Caki2 (cell line): ENCODE measurements around the gene PIK3C2G. TPM values are rescaled to one million over a fixed set of nuclear protein-coding genes. Genes with fewer than 3 reads are reported as not detected.

Source experiments
- DNase-seq: peaks from one replicate; pipeline ENCODE4 v3.0.0-alpha.2; 2015; ENCODE audit warnings: low read depth
- in situ Hi-C: cut with HindIII; loops from 2 replicates; pipeline ENCODE4 v1.10.0; 2016; ENCODE audit warnings: low sequenced_read_pairs, low pct_unique_long_range_greater_than_20kb, mixed read lengths
- total RNA-seq: library from RNA; depleted of rRNA; stranded (reverse); fragments of >200 nt; shearing (Covaris generic); gene quantifications from 2 replicates; pipeline ENCODE4 v1.2.3, GENCODE V29; 2014; ENCODE audit warnings: low replicate concordance

The PIK3C2G gene
- total RNA-seq, 1 experiment from 2014 or later, result not detected

DNA sequence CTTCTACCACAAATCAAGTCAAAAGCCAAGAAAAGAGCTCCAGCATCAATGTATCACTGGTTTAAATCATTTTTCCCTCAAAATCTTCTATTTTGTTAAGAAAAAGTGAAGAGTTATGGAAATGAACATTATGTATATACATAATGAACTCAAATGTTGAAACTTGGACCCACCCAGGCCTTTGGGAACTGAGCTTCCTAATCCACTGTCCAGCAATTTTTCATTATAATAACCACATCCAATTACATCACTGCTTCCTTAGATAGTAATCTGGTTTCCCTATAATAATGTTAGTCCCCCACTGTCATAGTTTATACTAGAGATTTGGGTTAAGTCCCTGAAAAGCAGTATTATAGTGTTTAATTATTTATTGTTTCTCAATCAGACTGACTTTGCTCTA is 170.9 kb downstream of the PIK3C2G start:
- DNase-seq, result no peak
- in situ Hi-C loops, result no loop called here

DNA sequence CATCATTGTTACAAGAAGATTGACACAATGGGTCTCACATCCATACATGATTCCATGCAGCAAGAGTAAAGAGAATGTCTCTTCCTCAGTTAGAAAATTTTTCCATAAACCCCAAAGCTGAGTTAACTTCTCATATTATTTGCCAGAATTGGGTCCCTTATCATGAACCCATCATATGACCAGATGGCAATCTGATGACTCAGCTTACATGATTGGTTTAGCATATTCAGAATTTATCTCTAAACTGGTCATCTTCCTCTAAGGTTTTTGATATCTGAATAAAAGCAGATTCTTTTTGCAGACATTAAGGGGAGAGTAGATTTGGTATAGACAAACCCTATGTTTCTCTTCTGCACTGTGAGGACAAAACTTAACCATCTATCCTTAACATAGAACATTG is 174.9 kb downstream of the PIK3C2G start:
- no peak for DNase-seq
- in situ Hi-C loops, result no loop called here

DNA sequence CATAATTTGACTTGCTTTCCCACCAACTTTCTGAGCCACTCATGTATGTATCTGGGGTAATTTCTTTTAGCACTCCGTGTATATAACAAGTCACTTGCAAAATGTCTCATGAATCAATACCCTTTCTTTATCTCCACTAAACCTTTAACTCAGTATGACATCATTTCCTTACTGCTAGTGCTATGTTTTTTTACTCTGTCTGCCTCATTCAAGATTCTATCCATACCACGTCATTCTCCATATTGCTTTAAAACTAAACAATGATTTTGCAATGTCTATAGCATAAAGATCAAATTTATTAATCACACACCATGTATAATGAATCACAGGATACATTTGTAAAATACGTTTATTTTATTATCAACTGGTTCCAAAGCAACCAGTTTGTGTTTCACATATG is 178.2 kb downstream of the PIK3C2G start:
- in situ Hi-C loops, result no loop called here
- DNase-seq, result no peak

DNA sequence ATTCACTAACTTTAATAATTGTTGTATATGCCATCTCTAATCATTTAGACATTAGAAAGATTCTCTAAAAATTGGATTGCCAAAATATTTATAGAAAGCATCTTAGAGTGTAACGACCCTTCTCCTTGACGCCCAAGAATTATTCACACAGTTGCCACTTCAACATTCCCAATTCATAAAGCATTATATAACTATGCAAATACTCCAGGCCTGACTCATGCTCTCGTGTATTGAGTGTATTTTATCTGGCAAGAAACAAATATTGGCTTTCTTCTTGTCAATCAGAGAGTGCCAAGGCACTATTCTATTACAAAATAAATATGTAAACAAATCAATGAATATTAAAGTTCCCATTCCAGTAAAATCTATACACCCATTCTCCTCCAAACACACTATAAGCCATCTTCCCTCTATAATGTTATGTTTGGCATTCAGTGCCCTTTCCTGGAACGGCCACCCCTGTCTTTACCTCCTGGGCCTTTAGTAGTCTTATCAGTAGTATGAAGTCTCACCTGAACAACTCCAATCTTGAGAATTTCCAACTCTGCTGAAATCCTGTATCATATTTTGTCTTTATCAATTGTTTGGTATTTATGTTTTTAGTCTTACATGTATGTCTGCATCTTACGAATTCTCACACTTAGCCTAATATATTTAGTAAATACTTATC is 182.6 kb downstream of the PIK3C2G start:
- in situ Hi-C loops, result no loop called here
- no peak for DNase-seq

DNA sequence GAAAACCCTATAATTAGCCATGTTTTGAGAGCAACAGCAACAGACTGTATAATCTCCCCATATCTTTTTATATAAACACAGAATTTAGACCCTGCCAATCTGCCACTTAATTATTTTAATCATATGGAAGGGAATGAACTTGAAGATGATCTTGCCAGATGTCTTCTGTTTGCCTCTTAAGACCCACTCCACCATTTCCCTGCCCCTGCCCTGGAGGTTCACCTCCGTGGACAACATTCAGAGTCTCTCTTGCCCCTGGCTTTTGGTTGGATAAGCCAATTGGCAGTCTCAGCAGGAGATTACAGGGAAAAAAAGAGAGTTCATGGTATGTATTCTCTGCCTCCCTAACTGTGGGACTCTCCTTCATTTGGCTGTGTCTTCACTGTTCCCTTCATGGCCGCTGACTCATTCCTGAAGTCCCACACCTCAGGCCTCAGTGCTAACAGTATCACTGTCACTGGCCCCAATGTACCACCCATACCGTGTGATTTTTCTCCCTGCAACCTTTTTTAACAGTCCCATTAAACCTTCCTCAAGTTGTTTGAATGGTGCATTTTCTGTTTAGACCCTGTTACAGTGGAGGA is 184.8 kb downstream of the PIK3C2G start:
- DNase-seq, result no peak
- in situ Hi-C loops, result no loop called here

DNA sequence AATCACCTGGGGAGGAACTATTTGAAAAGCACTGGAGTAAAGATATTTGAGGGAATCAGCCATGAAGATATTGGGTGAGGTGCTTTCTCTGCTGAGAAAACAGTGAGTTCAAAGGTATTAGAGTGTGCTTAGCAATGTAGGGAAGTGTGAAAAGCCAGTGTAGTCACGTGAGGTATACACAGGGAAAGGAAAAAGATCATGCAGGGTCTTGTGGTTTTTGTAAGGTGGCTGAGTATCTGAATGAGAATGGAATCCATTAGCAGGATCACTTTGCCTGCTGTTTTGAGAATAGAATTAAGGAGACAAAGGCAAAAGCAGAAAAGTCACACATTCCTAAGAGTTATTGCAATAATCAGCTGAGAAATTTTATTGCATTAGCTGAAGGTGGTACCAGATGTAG is 193.0 kb downstream of the PIK3C2G start:
- no peak for DNase-seq
- in situ Hi-C loops, result no loop called here

DNA sequence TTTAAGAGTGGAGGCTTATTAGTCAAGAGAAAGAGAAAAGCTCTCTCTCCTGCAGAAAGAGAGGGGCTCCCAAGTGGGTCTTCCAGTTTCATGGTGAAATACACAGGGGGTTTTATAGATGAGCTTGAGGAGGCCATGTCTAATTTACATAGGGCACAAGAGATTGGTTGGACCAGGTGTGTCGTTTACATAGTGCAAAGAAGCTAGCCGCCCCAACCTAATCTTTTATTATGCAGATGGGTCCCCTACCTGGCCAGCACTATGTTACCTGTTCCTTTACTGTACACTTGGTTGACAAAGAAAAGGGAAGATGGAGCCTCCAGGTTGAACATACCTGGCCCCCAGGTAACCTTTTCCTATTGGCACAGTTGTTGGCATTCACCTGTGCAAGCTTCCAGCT is 195.0 kb downstream of the PIK3C2G start:
- DNase-seq, result no peak
- in situ Hi-C loops, result no loop called here

DNA sequence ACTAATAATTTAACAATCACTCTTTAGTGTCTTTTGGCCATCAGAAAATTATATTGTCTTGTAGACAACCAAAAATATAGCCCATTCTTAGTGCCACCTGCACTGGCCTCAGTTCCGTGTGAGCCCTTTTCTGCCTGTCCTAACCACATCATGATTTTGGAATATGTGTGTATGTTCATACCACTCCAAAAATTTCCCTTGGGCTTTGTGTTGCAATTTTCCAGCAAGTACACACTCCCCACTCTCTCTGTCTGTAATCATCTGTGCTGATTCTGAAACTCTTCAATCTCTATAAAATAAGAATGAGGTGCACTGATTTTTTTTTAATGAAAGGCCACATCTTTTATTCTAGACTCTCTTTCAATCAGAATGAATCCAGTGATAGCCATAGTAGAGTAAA is 196.0 kb downstream of the PIK3C2G start:
- no peak for DNase-seq
- in situ Hi-C loops, result no loop called here

DNA sequence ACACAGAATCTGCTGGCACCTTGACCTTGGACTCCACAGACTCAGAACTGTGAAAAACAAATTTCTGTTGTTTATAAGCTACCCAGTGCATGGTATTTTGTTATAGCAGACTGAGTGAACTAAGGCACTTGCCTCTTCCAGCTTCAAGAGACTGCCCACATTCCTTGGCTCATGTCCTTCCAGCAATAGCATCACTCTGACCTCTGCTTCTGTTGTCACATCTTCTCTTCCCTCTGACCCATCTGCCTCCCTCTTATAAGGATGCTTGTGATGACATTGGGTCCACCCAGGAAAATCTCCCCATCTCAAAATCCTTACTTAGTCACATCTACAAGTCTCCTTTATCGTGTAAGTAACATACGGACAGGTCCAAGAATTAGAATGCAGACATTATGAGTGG is 200.4 kb downstream of the PIK3C2G start:
- in situ Hi-C loops, result no loop called here
- DNase-seq, result no peak

DNA sequence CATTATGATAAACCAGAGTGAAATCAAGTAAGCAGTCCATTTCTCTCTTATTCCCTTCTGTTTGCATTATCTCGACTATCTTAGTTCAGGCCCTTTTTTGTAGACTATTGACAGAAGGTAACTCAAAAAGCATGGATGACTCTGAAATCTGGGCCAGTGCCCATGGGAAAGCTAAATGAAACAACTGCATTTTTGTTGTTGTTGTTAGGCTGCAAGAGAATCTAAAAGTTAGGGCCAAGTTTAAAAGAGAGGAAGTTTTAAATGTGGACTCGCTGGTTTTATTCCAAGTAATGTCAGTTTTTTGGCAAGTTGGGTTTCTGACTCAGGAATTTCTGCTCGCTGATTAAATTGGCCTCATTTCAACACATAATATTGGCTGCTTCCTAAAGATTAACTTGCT is 201.1 kb downstream of the PIK3C2G start:
- in situ Hi-C loops, result no loop called here
- DNase-seq, result no peak

DNA sequence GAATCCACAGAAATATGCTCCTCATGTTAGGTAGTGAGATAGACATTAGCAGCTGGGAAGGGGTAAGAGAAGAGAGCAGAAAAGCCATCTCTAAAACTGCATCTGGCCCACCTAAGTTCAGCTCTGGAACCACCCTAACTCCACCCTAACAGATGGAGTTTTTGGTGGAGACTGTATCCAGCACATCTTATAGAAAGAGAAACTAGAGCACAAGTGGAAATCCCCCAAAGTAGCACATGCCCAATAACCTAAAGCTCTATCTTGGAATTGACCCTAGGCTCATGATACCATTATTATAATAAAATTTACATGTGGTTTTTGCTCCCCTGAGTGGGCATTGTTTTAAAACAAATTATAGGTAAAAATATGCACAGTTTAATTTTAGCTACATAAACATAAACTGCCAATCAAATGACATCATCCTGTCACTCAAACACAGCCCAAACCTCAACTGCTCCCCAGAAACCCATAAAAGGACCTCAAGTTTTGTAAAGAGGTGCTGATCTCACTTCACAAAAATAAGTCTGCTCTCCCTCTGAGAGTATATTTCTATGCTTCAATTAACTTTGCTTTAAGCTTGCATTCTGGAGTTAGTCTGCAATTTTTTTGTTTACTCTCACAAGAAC is 206.4 kb downstream of the PIK3C2G start:
- in situ Hi-C loops, result no loop called here
- DNase-seq, result no peak

DNA sequence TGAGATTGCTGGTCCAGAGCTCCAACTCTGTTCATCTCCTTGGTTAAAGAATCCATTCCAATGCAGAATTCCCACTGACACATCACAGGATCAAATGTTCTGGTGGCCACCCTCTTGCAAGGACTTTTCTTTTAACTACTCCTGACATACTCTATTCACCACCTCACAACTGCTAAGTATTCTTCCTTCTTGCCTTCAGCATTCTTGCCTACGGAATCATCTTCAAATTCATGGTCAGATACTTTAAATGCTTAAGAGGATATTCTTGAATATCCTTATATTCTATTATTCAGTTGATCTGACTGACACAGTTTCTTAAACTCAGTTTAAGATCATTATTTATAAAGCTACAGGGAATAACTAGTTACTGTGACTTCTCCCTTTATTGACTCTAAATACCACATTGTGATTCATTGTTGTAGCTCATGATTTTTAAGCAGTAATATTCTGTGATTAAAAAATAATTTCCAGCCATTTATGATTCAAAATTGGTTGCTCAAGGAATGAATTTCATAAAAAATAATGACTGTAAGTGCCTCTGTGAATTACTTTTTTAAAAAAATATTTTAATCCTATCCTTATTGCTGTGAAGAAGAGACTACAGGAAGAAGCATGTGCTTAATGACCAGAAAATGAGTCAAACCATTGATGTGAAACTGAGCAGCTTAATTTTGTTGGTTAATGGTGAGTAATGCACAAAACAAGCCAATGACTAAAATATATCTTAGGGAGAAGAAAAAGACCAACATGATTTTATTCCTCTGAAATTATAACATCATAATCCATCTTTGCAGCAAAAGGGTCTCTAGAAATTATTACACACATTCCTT is 207.1 kb downstream of the PIK3C2G start:
- in situ Hi-C loops, result no loop called here
- DNase-seq, result peak; percentile 12

DNA sequence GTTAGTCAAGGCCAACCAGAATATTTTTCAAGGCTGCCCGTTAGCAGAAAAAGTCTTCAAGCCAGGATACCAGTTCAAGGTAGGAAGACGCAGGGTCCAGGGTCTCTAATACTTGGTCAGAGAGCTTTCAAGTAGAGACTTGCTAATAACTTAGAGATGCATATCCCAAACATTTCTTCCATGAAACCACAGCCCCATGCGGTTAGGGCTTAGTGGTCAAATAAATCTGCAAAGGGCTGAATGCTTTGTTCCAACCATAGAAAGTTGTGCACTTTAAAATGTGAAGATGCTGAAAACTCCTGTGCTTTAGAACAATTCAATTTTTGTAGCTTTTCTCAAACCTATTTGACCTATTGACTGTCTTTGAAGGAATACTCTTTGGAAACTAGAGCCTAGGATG is 208.9 kb downstream of the PIK3C2G start:
- no peak for DNase-seq
- in situ Hi-C loops, result no loop called here

DNA sequence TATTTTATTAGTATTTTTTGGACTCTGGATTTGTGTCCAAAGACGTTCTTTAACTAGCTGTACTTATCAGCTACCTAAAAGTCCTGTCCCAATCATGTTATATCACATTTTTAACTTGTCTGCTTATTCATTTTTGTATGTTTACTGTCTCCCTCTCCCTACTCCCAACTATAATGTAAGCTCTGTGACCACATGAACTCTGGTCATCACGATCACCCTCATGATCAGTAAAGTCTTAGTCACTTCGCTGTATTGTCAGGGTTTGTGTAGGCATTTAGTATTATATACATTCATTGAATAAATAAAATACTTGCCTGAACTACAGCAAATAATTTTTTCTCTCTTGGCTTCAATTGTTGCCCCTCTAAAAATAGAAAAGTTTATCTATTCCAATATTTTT is 211.0 kb downstream of the PIK3C2G start:
- in situ Hi-C loops, result no loop called here

DNA sequence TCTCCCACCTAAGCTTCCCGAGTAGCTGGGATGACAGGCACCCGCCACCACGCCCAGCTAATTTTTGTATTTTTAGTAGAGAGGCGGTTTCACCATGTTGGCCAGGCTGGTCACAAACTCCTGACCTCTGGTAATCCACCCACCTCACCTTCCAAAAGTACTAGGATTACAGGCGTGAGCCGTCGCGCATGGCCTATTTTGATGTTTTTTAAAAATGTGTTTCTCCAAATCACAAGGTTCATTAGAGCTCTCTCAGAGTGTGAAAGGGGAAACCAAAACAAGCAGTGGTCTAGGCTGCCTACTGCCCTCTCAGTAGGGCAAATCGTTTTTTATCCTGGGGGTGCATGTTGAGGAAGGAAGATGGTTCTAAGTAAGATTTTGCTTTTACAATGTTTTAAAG is 211.5 kb downstream of the PIK3C2G start:
- in situ Hi-C loops, result no loop called here
- DNase-seq, result no peak

More for the DNA sequence above, 211.0 kb downstream of the PIK3C2G start:
- DNase-seq, result no peak

DNA sequence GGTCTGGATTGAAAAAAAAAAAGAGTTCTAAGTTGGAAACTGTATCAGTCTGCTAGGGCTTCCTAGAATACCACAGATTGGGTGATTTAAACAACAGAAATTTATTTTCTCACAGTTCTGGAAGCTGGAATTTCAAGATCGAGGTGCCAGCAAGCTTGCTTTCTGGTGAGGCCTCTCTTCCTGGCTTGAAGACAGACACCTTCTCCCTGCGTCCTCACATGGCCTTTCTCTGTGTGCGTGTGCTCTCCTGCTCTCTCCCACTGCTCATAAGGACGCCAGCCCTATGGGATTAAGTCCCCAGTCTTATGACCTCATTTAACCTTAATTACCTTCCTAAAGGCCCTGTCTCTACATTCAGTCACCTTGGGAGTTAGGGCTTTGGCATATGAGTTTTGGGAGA is 215.5 kb downstream of the PIK3C2G start:
- in situ Hi-C loops, result no loop called here
- no peak for DNase-seq

DNA sequence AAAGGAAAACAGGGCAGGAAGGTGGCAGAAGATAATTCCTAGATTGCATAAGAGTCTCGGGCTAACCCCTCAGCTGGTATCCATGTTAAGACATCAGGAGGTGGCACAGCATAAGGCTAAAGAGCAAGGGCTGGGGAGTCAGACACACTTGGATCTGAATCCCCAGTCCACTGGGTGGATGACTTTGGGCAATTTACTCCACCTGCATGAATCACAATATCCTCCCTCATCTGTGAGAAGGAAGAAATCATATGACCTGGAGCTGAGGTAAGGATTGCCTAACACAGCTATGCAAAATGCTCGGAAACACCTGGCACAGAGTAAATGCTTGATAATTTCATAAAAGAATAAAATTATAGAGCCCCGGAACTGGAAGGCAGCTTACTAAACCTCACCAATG is 217.9 kb downstream of the PIK3C2G start:
- in situ Hi-C loops, result no loop called here
- no peak for DNase-seq

DNA sequence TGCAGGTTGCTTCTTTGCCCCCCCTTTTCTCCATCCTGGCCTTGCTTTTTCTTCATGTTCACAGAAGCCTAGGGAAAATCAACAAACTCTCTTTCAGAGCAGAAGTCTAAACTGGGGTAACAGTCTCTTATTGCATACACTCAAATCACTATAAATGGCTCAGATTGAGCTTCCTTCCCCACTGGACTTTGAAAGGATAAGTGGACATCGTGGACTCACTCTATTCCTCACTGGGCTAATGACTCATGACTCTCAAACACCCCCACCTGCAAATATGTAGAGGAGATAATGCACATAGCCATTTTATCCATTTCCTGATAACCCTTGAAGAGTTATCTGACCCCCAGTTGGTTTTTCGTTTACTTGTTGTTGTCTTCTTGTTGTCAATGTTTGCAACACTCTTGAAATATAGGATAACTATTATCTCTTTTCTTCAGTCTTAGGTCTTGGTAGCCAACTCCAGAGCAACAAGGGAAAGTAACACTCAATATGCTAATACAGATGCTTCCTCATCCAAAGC is 221.3 kb downstream of the PIK3C2G start:
- in situ Hi-C loops, result no loop called here
- DNase-seq, result no peak
